ENCODE results near the gene FBXW12. TPM values are rescaled to one million over a fixed set of nuclear protein-coding genes. Genes with fewer than 3 reads are reported as not detected.
A peak's percentile ranks its signal among the peaks of the same experiment; 100 is the strongest.

FBXW12 gene
- polyA plus RNA-seq, 6 donors from 2014 or later, result not detected

DNA sequence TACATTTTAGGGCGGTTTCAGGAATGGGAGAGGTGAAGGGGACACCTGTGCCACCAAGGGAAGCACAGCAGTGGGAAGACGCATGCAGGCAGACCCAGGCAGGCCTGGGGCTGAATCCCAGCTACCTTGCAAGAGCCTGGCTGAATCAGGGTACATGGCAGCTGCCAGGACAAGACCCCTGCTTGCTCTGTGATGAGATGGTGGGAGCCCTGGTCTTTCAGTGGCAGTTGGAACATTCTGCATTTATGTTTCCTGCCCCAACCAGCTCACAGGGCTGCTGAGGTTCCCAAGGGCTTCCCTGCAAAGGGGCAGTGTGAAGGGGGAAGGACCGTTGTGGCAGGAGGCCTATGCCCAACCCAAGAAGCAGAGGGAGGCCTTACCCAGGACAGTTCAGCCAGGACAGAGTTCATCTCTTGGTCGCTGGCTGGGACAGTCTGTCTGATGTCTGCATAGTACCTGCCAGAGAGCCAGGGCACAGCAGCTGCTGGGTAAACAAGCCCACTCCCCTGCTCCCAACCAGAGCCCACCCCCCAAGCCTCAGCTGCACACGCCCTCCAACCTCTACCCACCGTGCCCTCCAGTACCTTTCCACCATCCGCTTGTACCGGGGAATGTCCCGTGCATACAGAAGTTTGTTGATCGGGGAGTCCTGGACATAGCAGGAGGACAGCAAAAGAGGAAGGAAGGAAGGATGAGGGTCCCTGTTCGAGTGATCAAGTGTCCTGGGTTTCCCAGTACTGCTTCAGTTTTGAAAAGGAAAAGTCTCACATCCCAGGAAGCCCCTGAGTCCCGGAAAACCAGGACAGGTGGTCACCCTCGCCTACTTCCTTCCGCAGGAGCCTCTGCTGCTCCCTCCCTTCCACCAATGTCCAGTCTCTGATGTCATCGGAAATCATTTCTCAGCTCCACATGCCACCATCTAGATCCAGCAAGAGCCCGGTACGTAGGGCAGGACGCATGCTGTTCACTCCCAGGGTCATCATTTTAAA lies 34.7 kb downstream of the FBXW12 start:
- Mint-ChIP-seq H3K9me3 (no peaks in the 10 kb centered on the region), H3K27me3 (no peaks in the 10 kb centered on the region), H3K27ac (peak overlapping the region in 2 of 6 donors; percentile 65 to 79), H3K4me3 (no peak overlapping the region), H3K4me1 (no peaks in the 10 kb centered on the region), H3K36me3 (no peaks in the 10 kb centered on the region)
- DNase-seq (no peak), ATAC-seq (ENCODE audit: low read depth in 2 of 2) (no peak)

- Mint-ChIP-seq H3K4me1 (no peaks in the 10 kb centered on the region), H3K9me3 (no peaks in the 10 kb centered on the region), H3K4me3 (no peak overlapping the region), H3K27me3 (no peaks in the 10 kb centered on the region), H3K36me3 (no peaks in the 10 kb centered on the region), H3K27ac (peak overlapping the region in 1 of 6 donors; percentile 79)
- no peak for DNase-seq
- no peak for ATAC-seq (ENCODE audit: low read depth in 2 of 2)
Observed at GRCh38 chr3:48407542-48408099, 35.6 kb downstream of the FBXW12 start.

DNA sequence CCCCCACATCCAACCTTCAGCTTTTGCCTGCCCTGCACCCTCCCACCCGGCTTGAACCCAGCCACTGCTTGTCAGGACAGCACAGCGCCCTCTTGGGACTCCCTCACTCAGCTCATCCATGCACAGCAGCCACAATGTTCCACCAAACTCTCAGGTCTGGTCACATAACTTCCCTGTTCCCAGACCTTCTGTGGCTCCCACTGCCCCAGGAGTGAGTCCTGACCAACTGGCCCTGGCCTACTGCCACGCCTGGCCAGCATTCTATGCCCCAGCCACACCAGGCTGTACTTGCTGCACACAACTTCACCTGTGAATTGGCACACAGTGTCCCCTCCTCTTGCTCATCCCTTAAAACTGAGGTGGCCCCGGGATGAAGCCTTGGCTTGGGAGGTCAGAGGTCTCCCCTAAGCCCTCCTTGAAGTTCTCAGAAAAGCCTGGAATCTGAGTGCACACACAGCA lies 36.8 kb downstream of the FBXW12 start:
- H3K9me3 Mint-ChIP-seq, result no peaks in the 10 kb centered on the region
- DNase-seq (no peak), ATAC-seq (ENCODE audit: low read depth in 2 of 2) (no peak)
- no peaks in the 10 kb centered on the region for H3K4me1 Mint-ChIP-seq
- H3K27me3 Mint-ChIP-seq, result no peaks in the 10 kb centered on the region
- H3K27ac Mint-ChIP-seq, result peak overlapping the region in 1 of 6 donors; percentile 28
- no peaks in the 10 kb centered on the region for H3K36me3 Mint-ChIP-seq
- no peak overlapping the region for H3K4me3 Mint-ChIP-seq

GRCh38 chr3:48409291-48410201 lies 37.5 kb downstream of the FBXW12 start:
- H3K27me3 Mint-ChIP-seq, result no peaks in the 10 kb centered on the region
- H3K36me3 Mint-ChIP-seq, result no peaks in the 10 kb centered on the region
- H3K9me3 Mint-ChIP-seq, result no peaks in the 10 kb centered on the region
- peak overlapping the region in 1 of 6 donors; percentile 28 for H3K27ac Mint-ChIP-seq
- H3K4me1 Mint-ChIP-seq, result no peaks in the 10 kb centered on the region
- H3K4me3 Mint-ChIP-seq, result no peak overlapping the region
- ATAC-seq (ENCODE audit: low read depth in 2 of 2), result no peak
- no peak for DNase-seq

DNA sequence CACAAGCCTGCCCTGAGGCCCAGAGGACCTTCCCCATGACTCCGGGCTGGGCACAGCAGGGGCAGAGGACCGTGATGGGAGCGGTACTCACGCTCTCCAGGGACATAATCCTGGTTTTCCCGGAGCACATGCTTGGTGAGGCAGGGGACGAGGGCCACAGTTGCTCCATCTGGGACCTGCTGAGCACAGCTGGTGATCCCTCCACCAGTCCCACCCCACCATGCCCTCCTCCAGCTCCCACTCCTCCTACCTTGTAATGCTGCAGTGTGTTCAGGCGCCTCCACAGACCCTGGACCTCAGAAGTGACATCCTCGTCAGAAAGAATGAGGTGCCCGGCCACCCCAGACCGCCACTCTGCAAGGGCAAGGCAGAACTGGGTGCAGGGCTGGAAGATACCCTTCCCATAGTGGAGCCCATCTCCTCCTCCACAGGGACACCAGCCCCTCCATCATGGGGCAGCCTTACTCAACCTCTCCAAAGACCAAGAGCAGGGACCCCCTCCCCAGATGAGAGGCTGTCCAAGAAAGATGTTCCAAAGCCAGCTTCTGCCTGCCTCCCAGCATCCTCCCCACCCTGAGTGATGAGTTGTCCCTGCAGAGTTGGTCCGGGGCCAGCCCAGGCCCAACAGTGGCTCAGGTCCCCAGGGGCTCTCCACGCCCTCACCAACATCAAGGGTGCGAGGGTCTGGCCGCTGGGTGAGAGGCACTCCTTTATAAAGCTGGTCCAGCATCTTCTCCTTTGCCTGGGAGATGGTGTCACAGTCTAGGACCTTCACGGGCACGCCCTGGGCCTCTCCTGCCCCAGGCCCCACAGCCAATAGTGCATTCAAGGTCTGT lies 38.4 kb downstream of the FBXW12 start:
- no peak for DNase-seq
- ATAC-seq (ENCODE audit: low read depth in 2 of 2), result no peak
- Mint-ChIP-seq H3K4me3 (no peak overlapping the region), H3K9me3 (no peaks in the 10 kb centered on the region), H3K4me1 (no peaks in the 10 kb centered on the region), H3K27me3 (no peaks in the 10 kb centered on the region), H3K36me3 (no peaks in the 10 kb centered on the region), H3K27ac (no peak overlapping the region)

DNA sequence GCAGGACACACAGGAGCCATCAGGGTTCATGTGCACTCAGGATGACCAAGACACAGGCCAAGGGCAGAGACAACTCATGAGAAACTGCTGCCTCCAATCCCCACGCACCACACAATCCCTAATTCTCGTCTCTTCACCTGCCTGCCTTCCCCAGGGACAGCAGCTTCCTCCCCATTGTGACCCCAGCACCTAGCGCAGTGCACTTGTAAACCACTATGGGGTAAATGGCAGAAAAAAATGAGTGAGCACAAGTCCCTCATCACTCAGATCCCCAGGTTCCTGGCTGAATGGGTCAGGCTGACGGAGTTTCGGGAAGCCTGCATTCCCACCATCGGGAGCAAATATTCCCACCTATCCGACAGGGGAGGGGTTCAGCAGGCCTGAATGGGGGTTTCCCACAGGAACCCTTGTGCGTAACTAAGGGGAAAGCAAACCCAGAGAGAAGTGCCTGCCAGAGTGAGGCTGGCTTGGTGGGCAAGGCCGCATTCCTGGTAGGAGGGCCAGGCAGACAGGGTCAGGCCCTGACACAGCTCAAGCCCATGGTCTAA lies 39.1 kb downstream of the FBXW12 start:
- H3K27me3 Mint-ChIP-seq, result no peaks in the 10 kb centered on the region

GRCh38 chr3:48411606-48412374 lies 39.8 kb downstream of the FBXW12 start:
- H3K27me3 Mint-ChIP-seq, result no peaks in the 10 kb centered on the region
- no peaks in the 10 kb centered on the region for H3K36me3 Mint-ChIP-seq
- H3K27ac Mint-ChIP-seq, result no peak overlapping the region
- H3K9me3 Mint-ChIP-seq, result no peaks in the 10 kb centered on the region
- ATAC-seq (ENCODE audit: low read depth in 2 of 2), result no peak
- no peak for DNase-seq
- no peaks in the 10 kb centered on the region for H3K4me1 Mint-ChIP-seq
- H3K4me3 Mint-ChIP-seq, result no peak overlapping the region

More for the DNA sequence above, 39.1 kb downstream of the FBXW12 start:
- DNase-seq, result no peak
- no peaks in the 10 kb centered on the region for H3K9me3 Mint-ChIP-seq
- H3K4me1 Mint-ChIP-seq, result no peaks in the 10 kb centered on the region
- no peaks in the 10 kb centered on the region for H3K36me3 Mint-ChIP-seq
- no peak for ATAC-seq (ENCODE audit: low read depth in 2 of 2)
- H3K27ac Mint-ChIP-seq, result no peak overlapping the region
- no peak overlapping the region for H3K4me3 Mint-ChIP-seq

- H3K36me3 Mint-ChIP-seq, result no peaks in the 10 kb centered on the region
- no peaks in the 10 kb centered on the region for H3K27me3 Mint-ChIP-seq
- H3K4me3 Mint-ChIP-seq, result peak overlapping the region in 1 of 8 donors; percentile 61
- DNase-seq (no peak), ATAC-seq (ENCODE audit: low read depth in 2 of 2) (no peak)
- H3K27ac Mint-ChIP-seq, result no peak overlapping the region
- no peaks in the 10 kb centered on the region for H3K4me1 Mint-ChIP-seq
- H3K9me3 Mint-ChIP-seq, result no peaks in the 10 kb centered on the region
Observed at GRCh38 chr3:48412375-48413001, 40.5 kb downstream of the FBXW12 start.

GRCh38 chr3:48413086-48413485 lies 41.1 kb downstream of the FBXW12 start:
- ATAC-seq (ENCODE audit: low read depth in 2 of 2) (no peak), DNase-seq (no peak)
- Mint-ChIP-seq H3K27ac (peak overlapping the region in 1 of 6 donors; percentile 61), H3K9me3 (no peaks in the 10 kb centered on the region), H3K36me3 (no peaks in the 10 kb centered on the region), H3K27me3 (no peaks in the 10 kb centered on the region), H3K4me3 (no peak overlapping the region), H3K4me1 (no peaks in the 10 kb centered on the region)

DNA sequence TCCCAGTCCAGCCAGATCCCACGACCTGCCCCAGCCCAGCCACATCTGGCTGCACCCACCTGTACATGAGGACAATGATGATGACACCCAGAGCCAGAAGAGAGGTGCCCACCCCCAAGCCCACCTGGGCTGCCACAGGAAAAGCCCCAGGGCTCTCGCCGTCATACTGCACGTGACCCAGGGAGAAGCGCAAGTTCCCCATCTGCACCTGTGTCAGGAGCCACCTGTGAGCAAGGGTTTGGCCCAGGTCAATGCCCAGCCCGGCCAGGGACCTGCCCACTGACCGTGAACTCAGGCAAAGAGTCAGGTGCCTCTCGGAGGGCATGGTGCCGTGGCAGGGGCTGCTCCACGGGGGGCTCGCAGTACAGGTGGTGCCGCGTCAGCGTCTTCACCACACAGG lies 41.6 kb downstream of the FBXW12 start:
- Mint-ChIP-seq H3K27me3 (no peaks in the 10 kb centered on the region), H3K4me3 (no peak overlapping the region), H3K36me3 (no peaks in the 10 kb centered on the region), H3K9me3 (no peaks in the 10 kb centered on the region), H3K27ac (peak overlapping the region in 1 of 6 donors; percentile 61), H3K4me1 (no peaks in the 10 kb centered on the region)
- DNase-seq (no peak), ATAC-seq (ENCODE audit: low read depth in 2 of 2) (no peak)

GRCh38 chr3:48414376-48415250 lies 42.6 kb downstream of the FBXW12 start:
- Mint-ChIP-seq H3K27me3 (no peaks in the 10 kb centered on the region), H3K4me1 (no peaks in the 10 kb centered on the region), H3K4me3 (no peak overlapping the region), H3K36me3 (no peaks in the 10 kb centered on the region), H3K9me3 (no peaks in the 10 kb centered on the region), H3K27ac (peak overlapping the region in 1 of 6 donors; percentile 21)
- ATAC-seq (ENCODE audit: low read depth in 2 of 2) (no peak), DNase-seq (no peak)
